ES-I3 (cell line): ENCODE results near the gene HNRNPU.

Experiments
- H3K36me3 ChIP-seq: 2 replicates; pipeline ENCODE4 v1.6.1; 2013; ENCODE audit warnings: mild to moderate bottlenecking, low read length, control low read depth, moderate library complexity; ENCODE audit not compliant: insufficient read depth
- H3K4me1 ChIP-seq: 2 replicates; pipeline ENCODE4 v1.6.1; 2013; ENCODE audit warnings: mild to moderate bottlenecking, control low read depth, low read length; ENCODE audit not compliant: insufficient read depth
- H3K9ac ChIP-seq: 2 replicates; pipeline ENCODE4 v1.6.1; 2013; ENCODE audit warnings: low read depth, mild to moderate bottlenecking, low read length, moderate library complexity
- H3K9me3 ChIP-seq: 2 replicates; pipeline ENCODE4 v1.6.1; 2013; ENCODE audit warnings: mild to moderate bottlenecking, low read length, moderate library complexity; ENCODE audit not compliant: control insufficient read depth, insufficient read depth

Gene HNRNPU

GRCh38 chr1:244864253-244865027, at the start of gene HNRNPU:
TSS of gene HNRNPU (minus strand) at chr1:244864543. CDS start at chr1:244864307, 236 bp downstream.
- Histone ChIP-seq H3K9ac (peak within 1 kb of the TSS; percentile 63), H3K36me3 (peaks cover 16% of the 10 kb centered on the region), H3K9me3 (no peaks in the 10 kb centered on the region), H3K4me1 (no peaks in the 10 kb centered on the region; the same call in 1 of the 2 replicates)

- Histone ChIP-seq H3K9ac (no peak overlapping the region), H3K36me3 (no peaks in the 10 kb centered on the region)
These were observed 49.5 kb upstream of the HNRNPU start for GRCh38 chr1:244913806-244914205.

GRCh38 chr1:244904119-244904518, 39.8 kb upstream of the HNRNPU start:
- no peaks in the 10 kb centered on the region for H3K9me3 ChIP-seq
- no peak overlapping the region for H3K9ac ChIP-seq
- H3K4me1 ChIP-seq = peaks cover 6% of the 10 kb centered on the region; the same call in 1 of the 2 replicates
- H3K36me3 ChIP-seq = no peaks in the 10 kb centered on the region

More at GRCh38 chr1:244913806-244914205, 49.5 kb upstream of the HNRNPU start:
- H3K9me3 ChIP-seq = no peaks in the 10 kb centered on the region
- no peaks in the 10 kb centered on the region for H3K4me1 ChIP-seq

GRCh38 chr1:244901400-244902015, 37.2 kb upstream of the HNRNPU start:
- Histone ChIP-seq H3K9ac (no peak overlapping the region), H3K36me3 (no peaks in the 10 kb centered on the region), H3K4me1 (peaks cover 6% of the 10 kb centered on the region; the same call in 1 of the 2 replicates), H3K9me3 (no peaks in the 10 kb centered on the region)

- Histone ChIP-seq H3K4me1 (peaks cover 6% of the 10 kb centered on the region; the same call in 1 of the 2 replicates), H3K9ac (no peak overlapping the region), H3K36me3 (no peaks in the 10 kb centered on the region), H3K9me3 (no peaks in the 10 kb centered on the region)
These were observed 33.3 kb upstream of the HNRNPU start for GRCh38 chr1:244897476-244898254.

GRCh38 chr1:244896550-244896949, 32.2 kb upstream of the HNRNPU start:
- no peak overlapping the region for H3K9ac ChIP-seq

GRCh38 chr1:244893836-244894235, 29.5 kb upstream of the HNRNPU start:
- Histone ChIP-seq H3K9me3 (no peaks in the 10 kb centered on the region), H3K9ac (no peak overlapping the region), H3K4me1 (no peaks in the 10 kb centered on the region), H3K36me3 (no peaks in the 10 kb centered on the region)

More at GRCh38 chr1:244896550-244896949, 32.2 kb upstream of the HNRNPU start:
- H3K36me3 ChIP-seq = no peaks in the 10 kb centered on the region
- H3K9me3 ChIP-seq = no peaks in the 10 kb centered on the region
- peaks cover 6% of the 10 kb centered on the region; the same call in 1 of the 2 replicates for H3K4me1 ChIP-seq

GRCh38 chr1:244887281-244887680, 22.9 kb upstream of the HNRNPU start:
- H3K4me1 ChIP-seq = no peaks in the 10 kb centered on the region; the same call in 1 of the 2 replicates
- H3K9ac ChIP-seq = no peak overlapping the region
- peaks cover 7% of the 10 kb centered on the region; the same call in 1 of the 2 replicates for H3K9me3 ChIP-seq
- H3K36me3 ChIP-seq = no peaks in the 10 kb centered on the region

- H3K36me3 ChIP-seq = no peaks in the 10 kb centered on the region
- no peak overlapping the region for H3K9ac ChIP-seq
- no peaks in the 10 kb centered on the region for H3K9me3 ChIP-seq
- H3K4me1 ChIP-seq = peaks cover 9% of the 10 kb centered on the region
These were observed 17.4 kb upstream of the HNRNPU start for GRCh38 chr1:244881552-244882280.

GRCh38 chr1:244878681-244879080, 14.3 kb upstream of the HNRNPU start:
- no peaks in the 10 kb centered on the region for H3K9me3 ChIP-seq
- H3K36me3 ChIP-seq = no peaks in the 10 kb centered on the region
- peaks cover 18% of the 10 kb centered on the region for H3K4me1 ChIP-seq
- H3K9ac ChIP-seq = no peak overlapping the region

GRCh38 chr1:244876228-244876910, 12.0 kb upstream of the HNRNPU start:
- H3K9me3 ChIP-seq = no peaks in the 10 kb centered on the region
- no peaks in the 10 kb centered on the region for H3K36me3 ChIP-seq
- no peak overlapping the region for H3K9ac ChIP-seq
- H3K4me1 ChIP-seq = peaks cover 10% of the 10 kb centered on the region

GRCh38 chr1:244874974-244875579, 10.7 kb upstream of the HNRNPU start:
- Histone ChIP-seq H3K4me1 (peaks cover 10% of the 10 kb centered on the region), H3K9me3 (no peaks in the 10 kb centered on the region), H3K9ac (no peak overlapping the region), H3K36me3 (no peaks in the 10 kb centered on the region)

- Histone ChIP-seq H3K4me1 (0 out of 2 replicates have a peak, but pooled peaks cover under 1% of the 10 kb centered on the region), H3K9ac (no peak overlapping the region), H3K36me3 (no peaks in the 10 kb centered on the region), H3K9me3 (no peaks in the 10 kb centered on the region)
These were observed 5.6 kb upstream of the HNRNPU start for GRCh38 chr1:244869950-244870349.
